ENCODE data around the gene TMA7. TPM values are rescaled to one million over a fixed set of nuclear protein-coding genes. Genes with fewer than 3 reads are reported as not detected.
"Not testable (repeated sequence)": the region's sequence is repeated elsewhere in the genome, so short reads cannot be mapped to it uniquely, and the experiment has no call there.

TMA7 gene
- total RNA-seq, 1 experiment from 2014 or later = 368 TPM

- DNase-seq (ENCODE audit: low read depth) = no peak
Measured at GRCh38 chr3:48467110-48467454, 27.0 kb downstream of the TMA7 start.

GRCh38 chr3:48467473-48468267, 27.6 kb downstream of the TMA7 start:
- no peak for DNase-seq (ENCODE audit: low read depth)

- DNase-seq (ENCODE audit: low read depth) = no peak
Measured at GRCh38 chr3:48468329-48468731, 28.3 kb downstream of the TMA7 start.

GRCh38 chr3:48469046-48469915, 29.2 kb downstream of the TMA7 start:
- DNase-seq (ENCODE audit: low read depth) = no peak

- no peak for DNase-seq (ENCODE audit: low read depth)
Measured at GRCh38 chr3:48470286-48470685, 30.2 kb downstream of the TMA7 start.

GRCh38 chr3:48472673-48472922, 32.5 kb downstream of the TMA7 start:
- DNase-seq (ENCODE audit: low read depth) = no peak

- DNase-seq (ENCODE audit: low read depth) = peak; percentile 94
Measured at GRCh38 chr3:48472923-48473616, 33.0 kb downstream of the TMA7 start.

- no peak for DNase-seq (ENCODE audit: low read depth)
Measured at GRCh38 chr3:48473617-48473952, 33.5 kb downstream of the TMA7 start.

- not testable (repeated sequence) for DNase-seq (ENCODE audit: low read depth)
Measured at GRCh38 chr3:48474031-48474430, 34.0 kb downstream of the TMA7 start.

- no peak for DNase-seq (ENCODE audit: low read depth)
Measured at GRCh38 chr3:48474619-48475018, 34.6 kb downstream of the TMA7 start.

- DNase-seq (ENCODE audit: low read depth) = no peak
Measured at GRCh38 chr3:48475188-48475587, 35.1 kb downstream of the TMA7 start.

- no peak for DNase-seq (ENCODE audit: low read depth)
Measured at GRCh38 chr3:48476426-48477053, 36.5 kb downstream of the TMA7 start.

- DNase-seq (ENCODE audit: low read depth) = no peak
Measured at GRCh38 chr3:48477959-48478520, 38.0 kb downstream of the TMA7 start.

GRCh38 chr3:48478626-48479555, 38.8 kb downstream of the TMA7 start:
- DNase-seq (ENCODE audit: low read depth) = no peak

- DNase-seq (ENCODE audit: low read depth) = not testable (repeated sequence)
Measured at GRCh38 chr3:48480891-48481290, 40.8 kb downstream of the TMA7 start.

GRCh38 chr3:48482822-48483221, 42.8 kb downstream of the TMA7 start:
- DNase-seq (ENCODE audit: low read depth) = not testable (repeated sequence)

GRCh38 chr3:48486952-48487351, 46.9 kb downstream of the TMA7 start:
- no peak for DNase-seq (ENCODE audit: low read depth)

- no peak for DNase-seq (ENCODE audit: low read depth)
Measured at GRCh38 chr3:48492461-48493202, 52.6 kb downstream of the TMA7 start.

- DNase-seq (ENCODE audit: low read depth) = no peak
Measured at GRCh38 chr3:48493203-48493501, 53.1 kb downstream of the TMA7 start.

Data from HT1080 (cell line).